Epithelial cell of prostate (primary cell): ENCODE data around the gene NCAPG2.

Experiments used
- DNase-seq: peaks from one replicate; pipeline ENCODE4 v3.0.0-alpha.2; 2011; ENCODE audit warnings: low read depth, low spot score
- H3K27ac ChIP-seq: fragments of 450-650 bp; 2 replicates; pipeline ENCODE4 v1.5.1; 2017; ENCODE audit warnings: mild to moderate bottlenecking

The NCAPG2 gene

DNA sequence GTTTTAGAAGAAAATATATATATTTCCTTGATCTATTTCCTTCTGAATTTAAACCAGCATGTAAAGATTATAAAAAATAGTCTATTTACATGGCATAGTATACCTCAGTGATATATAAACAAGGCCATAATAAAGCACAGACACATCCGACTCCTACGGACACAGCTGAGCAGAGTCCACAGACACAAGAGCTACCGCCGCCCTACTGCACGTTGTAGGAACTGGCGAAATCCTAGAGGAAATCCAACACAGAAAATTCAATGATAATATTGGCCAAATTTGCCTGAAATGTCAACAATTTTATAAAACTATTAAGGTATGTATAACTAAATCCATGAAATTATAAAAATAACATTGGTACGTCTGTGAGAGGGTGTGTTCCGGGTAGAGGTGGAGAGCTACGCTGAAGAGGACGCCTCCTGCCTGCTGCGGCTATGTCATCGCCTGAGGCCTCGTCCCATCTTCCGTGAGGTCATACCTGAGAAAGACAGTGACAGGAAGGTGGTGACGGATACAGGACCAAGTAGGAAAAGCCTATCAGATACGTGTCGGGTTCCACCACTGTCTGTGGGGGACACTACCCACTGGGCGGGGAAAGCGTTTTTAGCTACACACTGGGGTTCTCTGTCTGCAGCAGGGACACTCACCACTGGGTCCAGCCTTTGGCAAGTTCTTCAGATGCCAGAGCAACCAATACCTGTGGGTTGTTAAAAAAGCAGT lies 29.3 kb upstream of the NCAPG2 start:
- no peak for DNase-seq
- no peak overlapping the region for H3K27ac ChIP-seq

- H3K27ac ChIP-seq, result no peak overlapping the region
These were observed 28.6 kb upstream of the NCAPG2 start for GRCh38 chr7:158733220-158733519.

GRCh38 chr7:158732494-158733219 lies 28.1 kb upstream of the NCAPG2 start:
- H3K27ac ChIP-seq, result no peak overlapping the region

More at GRCh38 chr7:158733220-158733519, 28.6 kb upstream of the NCAPG2 start:
- no peak for DNase-seq

GRCh38 chr7:158731761-158732160 lies 27.2 kb upstream of the NCAPG2 start:
- no peak for DNase-seq
- no peak overlapping the region for H3K27ac ChIP-seq

More at GRCh38 chr7:158732494-158733219, 28.1 kb upstream of the NCAPG2 start:
- no peak for DNase-seq

GRCh38 chr7:158730383-158731346 lies 26.1 kb upstream of the NCAPG2 start:
- no peak overlapping the region for H3K27ac ChIP-seq
- no peak for DNase-seq

- no peak for DNase-seq
- H3K27ac ChIP-seq, result no peak overlapping the region
These were observed 25.2 kb upstream of the NCAPG2 start for GRCh38 chr7:158729646-158730382.

DNA sequence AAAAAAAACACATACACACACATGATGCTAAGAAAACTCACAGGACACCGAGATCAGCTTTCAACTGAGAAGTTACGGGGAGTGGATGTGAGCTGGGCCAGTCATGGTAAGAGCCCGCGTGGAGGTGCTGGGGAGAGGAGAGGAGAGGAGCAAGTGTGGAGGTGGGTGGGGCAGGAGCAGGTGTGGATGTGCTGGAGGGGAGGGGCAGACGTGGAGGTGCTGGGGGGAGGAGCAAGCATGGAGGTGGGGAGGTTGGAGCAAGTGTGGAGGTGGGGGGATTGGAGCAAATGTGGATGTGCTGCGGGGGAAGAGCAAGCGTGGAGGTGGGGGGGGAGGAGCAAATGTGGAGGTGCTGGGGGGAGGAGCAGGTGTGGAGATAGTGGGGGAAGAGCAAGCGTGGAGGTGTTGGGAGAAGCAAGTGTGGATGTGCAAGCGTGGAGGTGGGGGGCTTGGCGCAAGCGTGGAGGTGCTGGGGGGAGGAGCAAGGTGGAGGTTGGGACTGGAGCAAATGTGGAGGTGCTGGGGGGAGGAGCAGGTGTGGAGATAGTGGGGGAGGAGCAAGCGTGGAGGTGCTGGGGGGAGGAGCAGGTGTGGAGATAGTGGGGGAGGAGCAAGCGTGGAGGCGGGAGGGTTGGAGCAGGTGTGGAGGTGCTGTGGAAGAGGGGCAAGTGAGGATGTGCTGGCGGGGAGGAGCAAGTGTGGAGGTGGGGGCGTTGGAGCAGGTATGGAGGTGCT lies 24.5 kb upstream of the NCAPG2 start:
- H3K27ac ChIP-seq, result no peak overlapping the region
- no peak for DNase-seq

- H3K27ac ChIP-seq, result no peak overlapping the region
- DNase-seq, result no peak
These were observed 23.1 kb upstream of the NCAPG2 start for GRCh38 chr7:158727690-158728089.

- DNase-seq, result no peak
- no peak overlapping the region for H3K27ac ChIP-seq
These were observed 21.7 kb upstream of the NCAPG2 start for GRCh38 chr7:158726277-158726807.

DNA sequence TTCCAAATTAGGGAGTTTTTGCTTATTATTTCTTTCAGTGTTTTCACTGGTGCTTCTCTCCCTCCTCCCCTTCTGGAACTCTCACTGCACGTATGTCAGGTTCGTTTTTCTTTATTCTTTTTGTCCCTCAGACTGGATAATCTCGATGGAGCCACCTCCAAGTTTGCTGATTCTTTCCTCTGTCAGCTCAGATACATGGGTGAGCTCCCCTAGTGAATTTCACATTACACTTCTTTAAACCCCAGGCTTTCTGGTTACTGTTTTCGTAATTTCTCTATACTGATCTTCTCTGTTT lies 20.8 kb upstream of the NCAPG2 start:
- DNase-seq, result no peak
- H3K27ac ChIP-seq, result no peak overlapping the region

GRCh38 chr7:158724658-158725505 lies 20.3 kb upstream of the NCAPG2 start:
- H3K27ac ChIP-seq, result no peak overlapping the region
- no peak for DNase-seq

DNA sequence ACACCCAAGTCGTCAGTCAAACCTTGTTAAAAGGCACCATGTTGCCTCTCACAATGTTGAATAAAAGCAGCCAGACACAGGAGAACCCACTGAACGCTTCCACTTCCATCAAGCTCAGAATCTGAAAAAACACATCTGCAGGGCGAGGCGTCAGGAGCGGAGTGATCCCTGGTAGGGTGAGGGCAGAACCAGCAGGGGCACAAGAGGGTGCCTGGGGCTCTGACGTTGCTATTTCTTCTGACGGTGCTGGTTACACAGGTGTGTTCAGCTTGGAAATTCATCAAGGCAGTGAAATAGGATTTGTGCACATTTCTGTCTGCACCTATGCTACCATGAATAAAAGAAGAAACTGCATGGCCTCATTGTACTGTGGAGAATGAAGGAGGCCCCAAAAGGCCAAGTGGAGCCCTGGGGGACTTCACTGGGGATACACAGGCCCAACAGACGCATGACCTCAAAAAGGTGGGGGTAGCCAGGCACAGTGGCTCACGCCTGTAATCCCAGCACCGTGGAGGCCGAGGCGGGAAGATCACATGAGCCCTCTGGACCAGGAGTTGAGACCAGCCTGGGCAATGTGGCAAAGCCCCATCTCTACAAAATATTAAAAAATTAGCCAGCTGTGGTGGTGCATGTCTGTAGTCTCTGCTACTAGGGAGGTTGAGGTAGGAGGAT lies 19.2 kb upstream of the NCAPG2 start:
- no peak for DNase-seq
- no peak overlapping the region for H3K27ac ChIP-seq

GRCh38 chr7:158723266-158723665 lies 18.7 kb upstream of the NCAPG2 start:
- DNase-seq, result no peak
- no peak overlapping the region for H3K27ac ChIP-seq

GRCh38 chr7:158722574-158723237 lies 18.1 kb upstream of the NCAPG2 start:
- H3K27ac ChIP-seq, result no peak overlapping the region
- no peak for DNase-seq

DNA sequence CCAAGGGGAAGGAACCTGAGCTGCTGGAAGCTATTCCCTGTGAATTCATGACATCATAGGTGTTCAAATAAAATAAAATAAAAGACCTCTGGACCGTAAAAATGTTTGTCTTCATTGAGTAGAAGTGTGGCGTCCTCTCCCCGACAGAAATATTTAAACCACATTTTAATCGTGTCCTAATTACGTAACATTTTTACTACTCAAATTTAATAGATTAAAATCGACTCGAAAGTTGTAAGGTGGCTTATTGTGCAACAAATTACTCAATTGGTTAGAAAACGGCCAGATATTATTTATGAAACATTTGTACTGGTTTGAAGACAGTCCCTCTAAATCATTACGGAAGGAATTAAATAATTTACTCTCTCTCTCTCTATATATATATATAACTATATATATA lies 15.5 kb upstream of the NCAPG2 start:
- DNase-seq, result no peak
- no peak overlapping the region for H3K27ac ChIP-seq

- DNase-seq, result no peak
- H3K27ac ChIP-seq, result no peak overlapping the region
These were observed 12.2 kb upstream of the NCAPG2 start for GRCh38 chr7:158716802-158717201.

DNA sequence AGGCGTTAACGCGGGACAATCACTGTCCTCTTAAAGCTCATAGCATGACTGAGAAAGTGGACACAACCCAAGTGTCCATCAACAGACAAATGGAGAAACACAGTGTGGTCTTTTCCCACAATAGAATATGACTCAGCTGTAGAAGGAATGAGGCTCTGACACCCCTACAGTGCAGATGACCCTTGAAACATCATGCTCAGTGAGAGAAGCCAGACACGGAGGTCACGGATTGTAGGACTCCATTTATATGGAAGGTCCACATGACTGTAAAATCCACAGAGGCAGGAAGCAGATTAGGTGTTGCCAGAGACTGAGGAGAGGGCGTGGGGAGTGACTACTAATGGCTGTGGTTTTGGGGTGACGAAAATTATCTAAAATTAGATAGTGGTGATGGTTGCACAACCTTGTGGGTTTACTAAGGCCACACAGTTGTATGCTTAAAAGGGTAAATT lies 6.1 kb upstream of the NCAPG2 start:
- peak overlapping the region; percentile 37 for H3K27ac ChIP-seq
- DNase-seq, result peak; percentile 36
